A673 (cell line): ENCODE data around the gene HMG20B.

Experiments used
- EZH2 ChIP-seq: fragments of 200-600 bp; sonication (generic); IDR thresholded peaks from 2 replicates; pipeline ENCODE4 v1.6.1; 2017; ENCODE audit warnings: borderline replicate concordance, low read depth, mild to moderate bottlenecking, mixed read lengths, antibody characterized with exemption, low read length; ENCODE audit not compliant: poor library complexity, severe bottlenecking
- TF ChIP-seq, protein P1 (sequence below): fragments of 300-800, 200-600 bp; sonication (generic); conservative IDR thresholded peaks from 2 replicates; pipeline ENCODE4 v1.5.1; 2017; ENCODE audit warnings: low read depth, mild to moderate bottlenecking, antibody characterized with exemption, low read length, moderate library complexity, mixed read lengths

DNA sequence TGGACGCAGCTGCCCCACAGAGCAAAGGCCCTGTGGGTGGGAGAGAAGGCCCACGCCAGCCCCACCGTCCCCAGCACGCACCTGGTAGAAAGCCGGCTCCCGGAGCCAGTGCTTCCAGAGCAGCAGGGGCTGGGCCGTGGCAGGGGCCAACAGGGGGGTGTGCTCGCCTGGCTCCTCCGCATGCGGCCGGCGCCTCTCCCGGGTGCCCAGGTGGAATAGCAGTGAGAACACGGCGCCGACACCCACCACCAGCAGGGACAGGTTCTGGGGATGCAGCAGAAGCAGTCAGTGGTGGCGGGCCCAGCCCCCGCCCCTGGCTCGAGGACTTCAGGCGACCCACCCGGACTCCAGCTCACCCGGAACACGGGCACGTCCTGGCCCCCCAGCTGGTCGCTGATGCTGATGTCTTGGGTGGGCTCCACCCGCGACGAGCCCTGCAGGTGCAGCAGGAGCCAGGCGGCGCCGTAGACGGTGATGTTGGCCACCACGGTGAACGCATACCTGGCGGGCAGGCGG lies 24.9 kb upstream of the HMG20B start:
- TF ChIP-seq, protein P1, sequence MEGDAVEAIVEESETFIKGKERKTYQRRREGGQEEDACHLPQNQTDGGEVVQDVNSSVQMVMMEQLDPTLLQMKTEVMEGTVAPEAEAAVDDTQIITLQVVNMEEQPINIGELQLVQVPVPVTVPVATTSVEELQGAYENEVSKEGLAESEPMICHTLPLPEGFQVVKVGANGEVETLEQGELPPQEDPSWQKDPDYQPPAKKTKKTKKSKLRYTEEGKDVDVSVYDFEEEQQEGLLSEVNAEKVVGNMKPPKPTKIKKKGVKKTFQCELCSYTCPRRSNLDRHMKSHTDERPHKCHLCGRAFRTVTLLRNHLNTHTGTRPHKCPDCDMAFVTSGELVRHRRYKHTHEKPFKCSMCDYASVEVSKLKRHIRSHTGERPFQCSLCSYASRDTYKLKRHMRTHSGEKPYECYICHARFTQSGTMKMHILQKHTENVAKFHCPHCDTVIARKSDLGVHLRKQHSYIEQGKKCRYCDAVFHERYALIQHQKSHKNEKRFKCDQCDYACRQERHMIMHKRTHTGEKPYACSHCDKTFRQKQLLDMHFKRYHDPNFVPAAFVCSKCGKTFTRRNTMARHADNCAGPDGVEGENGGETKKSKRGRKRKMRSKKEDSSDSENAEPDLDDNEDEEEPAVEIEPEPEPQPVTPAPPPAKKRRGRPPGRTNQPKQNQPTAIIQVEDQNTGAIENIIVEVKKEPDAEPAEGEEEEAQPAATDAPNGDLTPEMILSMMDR = no peak
- no peak for TF ChIP-seq EZH2
